A549 (cell line): ENCODE results near the gene IRX4. TPM values are rescaled to one million over a fixed set of nuclear protein-coding genes. Genes with fewer than 3 reads are reported as not detected.

ENCODE experiments used
- ATAC-seq, 2 experiments: fragments of 200-7000 bp in 1 of 2; fragments of >200 bp in 1 of 2; cut with Nextera tagmentation in 1 of 2; cut with Tn5 transposase in 1 of 2; 3 replicates each; pipeline versions ENCODE4 v1.8.0 to v1.9.1; 2018 to 2020; ENCODE audit warnings: mild to moderate bottlenecking in 1 of 2, moderate library complexity in 1 of 2
- CTCF ChIA-PET: fragments of 300-600 bp; sonication (Branson Sonifier 250); formaldehyde crosslinking; extraction: SDS; loops from one replicate; lab custom pipeline; 2021; ENCODE audit warnings: antibody characterized with exemption, inconsistent platforms; lab: Yijun Ruan, JAX
- POLR2A ChIA-PET: fragments of 350-600 bp; formaldehyde crosslinking; extraction: SDS; loops from one replicate; lab custom pipeline; 2021; ENCODE audit warnings: antibody characterized with exemption, inconsistent platforms; lab: Yijun Ruan, JAX
- DNase-seq, 2 experiments: peaks; one replicate each; pipeline versions ENCODE4 v3.0.0 to v3.0.0-alpha.2; 2011 to 2016; ENCODE audit warnings: low read depth in 1 of 2, low spot score in 1 of 2
- FAIRE-seq: peaks from 2 replicates; lab custom pipeline; 2011; peaks lifted over from hg19 to GRCh38; lab: Jason Lieb, UNC
- H3K27ac ChIP-seq, 2 experiments: fragments of >200 bp; sonication (Bioruptor Twin); formaldehyde crosslinking; 3 replicates each; pipeline ENCODE4 v1.5.1; 2016 to 2017
- H3K4me1 ChIP-seq: fragments of >200 bp; sonication (Bioruptor Twin); formaldehyde crosslinking; 3 replicates; pipeline ENCODE4 v1.6.1; 2016
- H3K4me2 ChIP-seq: fragments of >200 bp; sonication (Bioruptor Twin); formaldehyde crosslinking; 3 replicates; pipeline ENCODE4 v1.6.1; 2016
- H3K4me3 ChIP-seq: fragments of >200 bp; sonication (Bioruptor Twin); formaldehyde crosslinking; 3 replicates; pipeline ENCODE4 v1.5.1; 2016
- H3K9me3 ChIP-seq: fragments of >200 bp; sonication (Bioruptor Twin); formaldehyde crosslinking; 3 replicates; pipeline ENCODE4 v1.6.1; 2016
- CBX2 ChIP-seq: fragments of 200-600 bp; sonication (generic); IDR thresholded peaks from 2 replicates; pipeline ENCODE4 v1.6.1; 2016; ENCODE audit warnings: low read depth, mild to moderate bottlenecking, borderline replicate concordance
- CHD2 ChIP-seq: fragments of 150-350 bp; IDR thresholded peaks from 2 replicates; pipeline ENCODE4 v1.6.1; 2014; ENCODE audit warnings: low read length; ENCODE audit not compliant: partially characterized antibody
- CHD4 ChIP-seq: fragments of 200-600 bp; sonication (generic); IDR thresholded peaks from 2 replicates; pipeline ENCODE4 v1.6.1; 2016; ENCODE audit warnings: antibody characterized with exemption, mild to moderate bottlenecking, borderline replicate concordance
- E2F6 ChIP-seq: IDR thresholded peaks from 2 replicates; pipeline ENCODE4 v1.6.1; 2012; ENCODE audit warnings: low read depth, borderline replicate concordance
- EHMT2 ChIP-seq: fragments of 200-600 bp; sonication (generic); IDR thresholded peaks from 2 replicates; pipeline ENCODE4 v1.6.1; 2016; ENCODE audit warnings: antibody characterized with exemption, low read depth, mild to moderate bottlenecking, moderate library complexity
- FOSB ChIP-seq: fragments of 250-450 bp; sonication (Bioruptor Pico); IDR thresholded peaks from 2 replicates; pipeline ENCODE4 v1.5.0; 2020; ENCODE audit warnings: mild to moderate bottlenecking, moderate library complexity
- FOSL2 ChIP-seq, 2 experiments: fragments of 450-650 bp in 1 of 2; fragments of >200 bp in 1 of 2; sonication (Bioruptor Twin) in 1 of 2; formaldehyde crosslinking; IDR thresholded peaks; 2 replicates each; pipeline versions ENCODE4 v1.5.0 to v1.6.1; 2016 to 2020; ENCODE audit warnings: mild to moderate bottlenecking in 1 of 2, moderate library complexity in 1 of 2
- HDAC2 ChIP-seq: fragments of 200-600 bp; sonication (generic); IDR thresholded peaks from 2 replicates; pipeline ENCODE4 v1.6.1; 2016
- HMGXB4 ChIP-seq: fragments of 250-450 bp; sonication (Bioruptor Pico); IDR thresholded peaks from 2 replicates; pipeline ENCODE4 v1.5.0; 2021; ENCODE audit warnings: mild to moderate bottlenecking, moderate library complexity, borderline replicate concordance
- HOXB5 ChIP-seq: fragments of 250-450 bp; sonication (Bioruptor Pico); IDR thresholded peaks from 2 replicates; pipeline ENCODE4 v1.5.0; 2020; ENCODE audit warnings: mild to moderate bottlenecking, moderate library complexity
- JUN ChIP-seq, 2 experiments: fragments of >200 bp; sonication (Bioruptor Twin); formaldehyde crosslinking; IDR thresholded peaks; 2 replicates in 1 of 2; 3 replicates in 1 of 2; pipeline ENCODE4 v1.6.1; 2016 to 2017
- JUNB ChIP-seq: fragments of >200 bp; sonication (Bioruptor Twin); formaldehyde crosslinking; IDR thresholded peaks from 2 replicates; pipeline ENCODE4 v1.6.1; 2016
- MAFK ChIP-seq: fragments of 450-650 bp; IDR thresholded peaks from 2 replicates; pipeline ENCODE4 v1.6.1; 2014; ENCODE audit not compliant: partially characterized antibody
- MAX ChIP-seq: IDR thresholded peaks from 2 replicates; pipeline ENCODE4 v1.6.1; 2012
- MYC ChIP-seq: IDR thresholded peaks from 2 replicates; pipeline ENCODE4 v1.6.1; 2012; ENCODE audit warnings: mild to moderate bottlenecking, inconsistent platforms, low read length, improper control_type of control experiment, borderline replicate concordance
- POLR2A ChIP-seq: IDR thresholded peaks from 2 replicates; pipeline ENCODE4 v1.6.1; 2012; ENCODE audit warnings: mild to moderate bottlenecking, low read length
- RARB ChIP-seq: fragments of 250-450 bp; sonication (Bioruptor Pico); IDR thresholded peaks from 2 replicates; pipeline ENCODE4 v1.8.0; 2021; ENCODE audit warnings: mild to moderate bottlenecking, moderate library complexity
- TFCP2L1 ChIP-seq: fragments of 250-450 bp; sonication (Bioruptor Pico); IDR thresholded peaks from 2 replicates; pipeline ENCODE4 v1.5.0; 2021; ENCODE audit warnings: mild to moderate bottlenecking
- ZNF302 ChIP-seq: fragments of 250-450 bp; sonication (Bioruptor Pico); IDR thresholded peaks from 2 replicates; pipeline ENCODE4 v1.9.0; 2021; ENCODE audit warnings: inconsistent platforms, mild to moderate bottlenecking, moderate library complexity
- WGBS: methylation state at CpG from one replicate; pipeline ENCODE4 v1.1.6; 2017; ENCODE audit errors: missing lambda C conversion rate; 5-methylcytosine and 5-hydroxymethylcytosine counted together
- polyA plus RNA-seq, 4 experiments: library from polyadenylated mRNA; depleted of rRNA in 3 of 4; stranded (reverse); fragments of >200 nt; fragmentation: RNase III in 1 of 4; extraction: RNeasy Plus Mini Kit Qiagen cat#74134 plus additional on column Dnase treatment in 1 of 4; gene quantifications; 2 replicates in 3 of 4; 3 replicates in 1 of 4; pipeline ENCODE4 v1.2.3, GENCODE V29; 2011 to 2017
- TF ChIP-seq, protein P1 (sequence below): fragments of 150-350 bp; IDR thresholded peaks from 2 replicates; pipeline ENCODE4 v1.6.1; 2014; ENCODE audit warnings: low read depth, mild to moderate bottlenecking, low read length
- TF ChIP-seq, protein P2 (sequence below): fragments of >200 bp; sonication (Bioruptor Twin); formaldehyde crosslinking; IDR thresholded peaks from 3 replicates; pipeline ENCODE4 v1.6.1; 2016

The IRX4 gene
- polyA plus RNA-seq, 2 of the 4 experiments (the other 2 are of a cell fraction) = 0.04 to 0.06 TPM

DNA sequence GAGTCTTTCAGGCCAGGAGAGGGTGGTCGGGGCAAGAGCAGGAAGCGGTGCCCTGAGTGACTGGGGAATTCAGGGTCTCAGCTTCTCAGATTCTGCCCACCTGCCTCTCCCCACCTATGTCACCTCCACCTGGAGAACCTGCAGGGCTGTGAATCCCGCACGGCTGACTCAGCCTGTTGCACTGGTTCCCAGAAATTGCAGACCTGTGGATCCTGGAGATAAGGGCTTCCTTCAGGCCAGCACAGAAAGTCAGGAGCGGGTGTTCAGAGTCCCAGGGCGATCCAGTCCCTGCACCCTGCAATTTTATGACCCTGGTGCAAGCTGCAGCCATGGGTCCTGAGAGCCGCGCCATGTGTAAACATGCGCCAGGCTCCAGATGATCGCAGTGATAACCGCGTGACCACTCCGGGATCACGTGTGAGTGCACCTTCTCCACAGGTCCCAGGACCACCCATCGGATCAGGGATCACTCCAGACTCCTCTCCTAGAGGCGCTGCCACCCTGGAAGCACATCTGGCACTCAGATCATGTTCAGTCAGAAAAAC is 17.8 kb downstream of the IRX4 start:
- POLR2A ChIA-PET = no interaction called here
- no peaks in the 10 kb centered on the region for H3K4me1 ChIP-seq
- no peak overlapping the region for H3K4me2 ChIP-seq
- DNase-seq = no peak
- no peak for FAIRE-seq
- ATAC-seq = no peak
- no peaks in the 10 kb centered on the region for H3K9me3 ChIP-seq
- H3K4me3 ChIP-seq = no peak overlapping the region
- WGBS = 36% methylated on average over 12 of the region's 16 CpGs
- CTCF ChIA-PET = no interaction called here
- H3K27ac ChIP-seq = no peak overlapping the region
- TF ChIP-seq FOSL2 (IDR thresholded peaks at IDR 0.05) = no peak
- no peak for TF ChIP-seq FOSL2 (CRISPR knock-in tag; IDR thresholded peaks at IDR 0.05)
- no peak for TF ChIP-seq JUNB
- no peak for TF ChIP-seq MAX
- TF ChIP-seq MAFK = no peak
- no peak for TF ChIP-seq CBX2
- no peak for TF ChIP-seq RARB (CRISPR knock-in tag)
- TF ChIP-seq, protein P1, sequence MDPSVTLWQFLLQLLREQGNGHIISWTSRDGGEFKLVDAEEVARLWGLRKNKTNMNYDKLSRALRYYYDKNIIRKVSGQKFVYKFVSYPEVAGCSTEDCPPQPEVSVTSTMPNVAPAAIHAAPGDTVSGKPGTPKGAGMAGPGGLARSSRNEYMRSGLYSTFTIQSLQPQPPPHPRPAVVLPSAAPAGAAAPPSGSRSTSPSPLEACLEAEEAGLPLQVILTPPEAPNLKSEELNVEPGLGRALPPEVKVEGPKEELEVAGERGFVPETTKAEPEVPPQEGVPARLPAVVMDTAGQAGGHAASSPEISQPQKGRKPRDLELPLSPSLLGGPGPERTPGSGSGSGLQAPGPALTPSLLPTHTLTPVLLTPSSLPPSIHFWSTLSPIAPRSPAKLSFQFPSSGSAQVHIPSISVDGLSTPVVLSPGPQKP = no peak
- TF ChIP-seq TFCP2L1 (CRISPR knock-in tag) = no peak
- no peak for TF ChIP-seq EHMT2
- TF ChIP-seq HMGXB4 (CRISPR knock-in tag) = no peak
- TF ChIP-seq FOSB (CRISPR knock-in tag) = no peak
- TF ChIP-seq JUN (IDR thresholded peaks at IDR 0.05) = no peak
- TF ChIP-seq MYC = no peak
- TF ChIP-seq, all 56 proteins: peak for 0

- Histone ChIP-seq H3K4me1 (no peaks in the 10 kb centered on the region), H3K4me3 (no peak overlapping the region), H3K4me2 (no peak overlapping the region), H3K9me3 (no peaks in the 10 kb centered on the region), H3K27ac (no peak overlapping the region)
- FAIRE-seq (no peak), DNase-seq (no peak), ATAC-seq (no peak)
- 38% methylated on average over 4 of the region's 7 CpGs for WGBS
- TF ChIP-seq, protein P2, sequence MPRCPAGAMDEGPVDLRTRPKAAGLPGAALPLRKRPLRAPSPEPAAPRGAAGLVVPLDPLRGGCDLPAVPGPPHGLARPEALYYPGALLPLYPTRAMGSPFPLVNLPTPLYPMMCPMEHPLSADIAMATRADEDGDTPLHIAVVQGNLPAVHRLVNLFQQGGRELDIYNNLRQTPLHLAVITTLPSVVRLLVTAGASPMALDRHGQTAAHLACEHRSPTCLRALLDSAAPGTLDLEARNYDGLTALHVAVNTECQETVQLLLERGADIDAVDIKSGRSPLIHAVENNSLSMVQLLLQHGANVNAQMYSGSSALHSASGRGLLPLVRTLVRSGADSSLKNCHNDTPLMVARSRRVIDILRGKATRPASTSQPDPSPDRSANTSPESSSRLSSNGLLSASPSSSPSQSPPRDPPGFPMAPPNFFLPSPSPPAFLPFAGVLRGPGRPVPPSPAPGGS = no peak
- no peak for TF ChIP-seq CHD4
- TF ChIP-seq JUNB = no peak
- no peak for TF ChIP-seq HDAC2
- TF ChIP-seq FOSL2 (IDR thresholded peaks at IDR 0.05) = no peak
- TF ChIP-seq FOSL2 (CRISPR knock-in tag; IDR thresholded peaks at IDR 0.05) = no peak
- TF ChIP-seq EHMT2 = no peak
- no peak for TF ChIP-seq E2F6
- no peak for TF ChIP-seq ZNF302 (CRISPR knock-in tag)
- TF ChIP-seq POLR2A = no peak
- TF ChIP-seq JUN (IDR thresholded peaks at IDR 0.05) = no peak
- TF ChIP-seq TFCP2L1 (CRISPR knock-in tag) = no peak
- TF ChIP-seq HOXB5 (CRISPR knock-in tag) = no peak
- TF ChIP-seq CHD2 = no peak
- CTCF ChIA-PET = no interaction called here
- POLR2A ChIA-PET = no interaction called here
Observed at GRCh38 chr5:1860949-1861348, 21.8 kb downstream of the IRX4 start.
